Measurements from ENCODE around the gene PKMYT1.

DNA sequence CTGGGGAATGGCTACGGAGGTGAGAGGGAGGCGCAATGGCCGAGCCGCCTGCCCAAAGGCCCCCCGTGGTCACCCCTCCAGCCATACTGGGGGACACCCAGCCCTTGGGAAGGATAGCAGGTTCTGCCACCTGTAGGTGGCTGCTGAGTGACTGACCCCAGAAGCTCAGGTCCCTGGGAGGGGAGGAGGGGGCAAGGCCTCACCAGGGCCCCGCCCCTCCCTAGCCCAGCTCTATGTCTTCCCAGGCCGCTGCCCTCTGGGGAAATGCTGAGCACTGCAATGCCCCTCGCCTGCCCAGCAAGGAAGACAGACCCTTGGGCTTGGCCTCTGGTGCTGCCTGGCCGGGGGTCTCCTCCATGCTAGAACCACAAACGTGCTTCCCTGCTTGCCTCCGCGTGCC is 21.1 kb upstream of the PKMYT1 start:
- TF ChIP-seq, protein P1, sequence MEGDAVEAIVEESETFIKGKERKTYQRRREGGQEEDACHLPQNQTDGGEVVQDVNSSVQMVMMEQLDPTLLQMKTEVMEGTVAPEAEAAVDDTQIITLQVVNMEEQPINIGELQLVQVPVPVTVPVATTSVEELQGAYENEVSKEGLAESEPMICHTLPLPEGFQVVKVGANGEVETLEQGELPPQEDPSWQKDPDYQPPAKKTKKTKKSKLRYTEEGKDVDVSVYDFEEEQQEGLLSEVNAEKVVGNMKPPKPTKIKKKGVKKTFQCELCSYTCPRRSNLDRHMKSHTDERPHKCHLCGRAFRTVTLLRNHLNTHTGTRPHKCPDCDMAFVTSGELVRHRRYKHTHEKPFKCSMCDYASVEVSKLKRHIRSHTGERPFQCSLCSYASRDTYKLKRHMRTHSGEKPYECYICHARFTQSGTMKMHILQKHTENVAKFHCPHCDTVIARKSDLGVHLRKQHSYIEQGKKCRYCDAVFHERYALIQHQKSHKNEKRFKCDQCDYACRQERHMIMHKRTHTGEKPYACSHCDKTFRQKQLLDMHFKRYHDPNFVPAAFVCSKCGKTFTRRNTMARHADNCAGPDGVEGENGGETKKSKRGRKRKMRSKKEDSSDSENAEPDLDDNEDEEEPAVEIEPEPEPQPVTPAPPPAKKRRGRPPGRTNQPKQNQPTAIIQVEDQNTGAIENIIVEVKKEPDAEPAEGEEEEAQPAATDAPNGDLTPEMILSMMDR (IDR thresholded peaks at IDR 0.05; ENCODE audit: low read depth, low read length, poor library complexity, severe bottlenecking): no peak
- TF ChIP-seq EZH2phosphoT487 (IDR thresholded peaks at IDR 0.05; ENCODE audit: borderline replicate concordance, low read length): no peak

Data from DOHH2 (cell line).